ENCODE measurements around the gene NRG3.
"Not testable (repeated sequence)": the region's sequence is repeated elsewhere in the genome, so short reads cannot be mapped to it uniquely, and the experiment has no call there.

NRG3 gene

DNA sequence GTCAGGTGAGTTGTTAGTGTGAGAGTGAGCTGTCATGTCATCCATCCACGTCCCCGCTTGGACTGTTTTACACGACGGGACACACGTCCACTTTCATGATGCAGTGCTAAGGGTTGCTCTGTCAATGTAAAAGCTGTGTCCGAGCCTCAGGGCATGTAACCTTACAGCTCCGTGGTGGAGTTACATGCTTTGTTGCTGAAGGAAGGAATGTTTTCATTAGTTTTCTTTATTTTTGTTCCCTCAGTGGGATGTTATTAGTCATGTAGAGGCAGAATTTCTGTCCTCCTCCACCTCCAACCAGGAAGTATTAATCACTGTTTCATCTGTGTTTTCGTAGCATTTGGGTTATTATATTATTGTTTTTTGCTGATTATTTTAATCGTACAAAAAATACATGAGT is 88.6 kb downstream of the NRG3 start:
- no peak for DNase-seq

DNA sequence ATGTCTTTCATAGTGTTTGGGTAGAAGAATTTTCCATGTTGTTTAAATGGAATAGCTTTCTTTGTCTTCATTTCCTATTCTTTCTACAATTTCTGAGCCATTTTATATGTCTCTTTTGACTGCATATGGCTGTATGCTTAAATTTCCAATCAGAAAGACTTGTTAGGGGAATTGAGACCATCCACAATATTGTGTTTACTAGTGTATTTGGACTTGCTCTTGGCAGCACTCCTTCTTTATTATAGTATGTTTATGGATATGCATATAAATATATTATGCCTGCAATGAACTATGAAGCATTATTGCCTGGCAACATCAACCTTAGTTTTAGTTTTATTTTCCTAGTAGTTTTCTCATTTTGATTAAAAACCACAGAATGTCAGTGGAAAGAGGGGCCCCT is 92.7 kb downstream of the NRG3 start:
- DNase-seq: no peak

DNA sequence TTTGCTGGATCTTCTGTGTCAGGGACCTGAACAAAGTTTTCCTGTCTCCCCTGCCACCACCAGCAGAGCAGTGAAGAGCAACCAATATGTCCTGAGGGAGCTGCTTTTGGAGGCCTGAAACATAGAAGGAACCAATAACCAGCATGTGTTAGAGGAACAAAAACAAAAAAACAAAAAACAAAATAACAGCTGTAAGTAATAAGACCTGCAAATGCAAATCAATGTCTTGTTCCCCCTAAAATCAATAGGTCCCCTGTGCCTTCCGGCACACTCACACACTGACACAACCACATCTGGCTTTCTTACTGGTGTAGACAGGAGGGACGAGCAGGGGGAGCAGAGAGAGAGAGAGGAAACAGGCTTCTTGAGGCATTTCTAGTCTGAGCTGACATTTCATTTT is 94.1 kb downstream of the NRG3 start:
- no peak for DNase-seq

DNA sequence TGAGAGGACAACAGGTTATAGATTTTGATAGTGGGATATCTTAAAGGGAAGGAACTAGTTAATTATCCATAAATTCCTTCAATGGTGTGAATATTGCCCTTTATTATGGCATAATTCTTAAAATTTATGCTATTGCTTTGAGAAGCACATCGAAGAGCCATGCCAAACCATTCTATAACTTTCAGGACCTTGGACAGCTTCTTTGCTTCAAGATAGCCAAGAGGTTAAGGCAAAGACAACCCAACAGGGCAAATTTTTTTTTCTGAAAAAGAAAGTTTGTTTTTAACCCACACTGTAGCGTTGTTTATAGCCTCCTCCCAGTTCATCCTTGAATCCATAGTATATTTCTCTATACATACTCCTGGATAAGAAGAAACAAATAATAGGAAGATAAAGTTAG is 103.2 kb downstream of the NRG3 start:
- no peak for DNase-seq

DNA sequence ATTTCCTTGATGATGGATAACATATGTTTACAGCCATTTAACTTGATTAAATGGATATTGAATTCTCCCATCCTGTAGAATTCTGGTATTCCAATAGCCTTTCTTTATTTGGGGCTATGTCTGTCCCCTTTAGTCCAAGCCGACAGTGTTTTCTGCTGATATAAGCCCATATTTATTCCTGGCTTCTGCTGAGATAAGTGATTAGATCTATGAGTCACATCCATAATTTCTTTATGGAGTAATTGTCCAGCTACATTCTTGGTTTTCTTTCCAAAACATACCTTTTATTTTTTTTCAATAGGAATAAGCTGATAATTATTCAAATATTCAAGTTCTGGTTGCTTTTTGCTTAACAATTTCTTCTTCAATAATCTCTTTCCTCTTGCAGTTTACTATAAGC is 106.7 kb downstream of the NRG3 start:
- no peak for DNase-seq

DNA sequence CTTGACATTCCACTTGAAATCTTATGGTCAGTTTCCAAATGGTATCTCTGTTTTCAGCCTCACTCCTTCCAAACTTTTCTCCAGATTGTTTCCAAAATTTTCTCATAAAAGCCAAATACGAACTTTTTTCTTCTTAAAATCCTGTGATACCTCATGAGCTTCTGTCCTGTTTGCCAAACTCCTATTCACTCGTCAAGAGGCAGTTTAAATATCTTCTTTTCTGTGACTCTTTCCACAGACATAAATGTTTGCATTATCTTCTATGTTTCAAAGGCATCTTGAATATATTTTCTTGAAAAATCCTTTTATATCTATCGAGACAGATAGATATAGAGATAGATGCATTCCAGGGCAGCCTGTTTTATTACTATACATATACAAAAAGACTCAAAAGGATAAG is 109.4 kb downstream of the NRG3 start:
- no peak for DNase-seq

DNA sequence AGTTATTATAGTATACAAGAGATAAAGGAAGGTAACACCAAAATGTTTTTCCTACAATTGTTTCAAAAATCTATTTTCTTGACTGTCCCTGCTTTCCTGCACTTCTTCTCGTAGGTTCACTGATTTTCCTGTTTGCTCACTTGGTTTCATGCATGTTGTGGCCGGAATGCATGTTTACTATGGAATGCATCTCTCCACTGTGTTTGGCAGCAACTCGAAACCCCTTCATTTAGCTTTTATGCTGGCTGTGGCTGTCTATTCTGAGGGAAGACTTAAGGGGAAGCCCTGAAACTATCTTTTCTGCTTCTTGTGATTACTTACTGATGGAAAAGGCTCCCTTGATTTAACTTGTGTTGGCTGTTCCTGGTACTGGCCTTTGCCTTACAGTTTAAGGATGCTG is 120.3 kb downstream of the NRG3 start:
- no peak for DNase-seq

DNA sequence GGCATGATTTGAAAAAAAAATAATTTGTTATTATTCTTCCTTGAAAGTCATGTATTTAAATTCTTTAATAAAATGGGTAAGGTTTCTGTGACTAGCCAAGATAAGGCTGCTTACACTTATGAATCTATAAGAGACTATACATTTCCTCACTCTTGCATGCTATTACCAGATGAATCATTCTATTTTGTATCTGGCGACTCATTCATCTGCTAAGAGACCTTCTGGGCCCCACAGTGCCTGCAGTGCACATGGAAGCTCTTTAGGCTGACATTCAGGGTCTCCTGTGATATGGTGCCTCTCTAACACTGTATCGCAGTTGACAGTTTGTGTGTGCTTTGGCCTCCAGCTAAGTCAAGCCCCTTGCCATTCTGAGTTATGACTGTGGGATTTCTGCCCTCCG is 121.9 kb downstream of the NRG3 start:
- DNase-seq: no peak

DNA sequence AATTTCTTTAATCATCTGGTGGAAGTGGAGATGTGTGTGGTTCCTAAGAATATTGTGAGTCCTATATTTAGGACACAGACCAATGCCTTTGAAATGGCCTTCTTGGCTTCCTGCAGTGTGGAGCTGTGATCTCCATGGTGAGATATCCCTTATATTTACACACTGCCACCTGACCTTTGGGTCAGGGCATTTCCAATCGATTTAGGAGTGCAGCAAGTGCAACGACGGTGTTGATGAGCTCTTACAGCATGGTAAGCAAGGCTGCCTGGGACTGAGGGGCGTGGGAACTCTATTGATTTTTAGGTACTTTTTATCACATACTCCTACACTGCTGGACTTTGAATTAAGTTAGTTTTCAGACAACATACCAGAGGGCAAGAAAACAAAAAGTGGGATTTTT is 146.0 kb downstream of the NRG3 start:
- no peak for DNase-seq

DNA sequence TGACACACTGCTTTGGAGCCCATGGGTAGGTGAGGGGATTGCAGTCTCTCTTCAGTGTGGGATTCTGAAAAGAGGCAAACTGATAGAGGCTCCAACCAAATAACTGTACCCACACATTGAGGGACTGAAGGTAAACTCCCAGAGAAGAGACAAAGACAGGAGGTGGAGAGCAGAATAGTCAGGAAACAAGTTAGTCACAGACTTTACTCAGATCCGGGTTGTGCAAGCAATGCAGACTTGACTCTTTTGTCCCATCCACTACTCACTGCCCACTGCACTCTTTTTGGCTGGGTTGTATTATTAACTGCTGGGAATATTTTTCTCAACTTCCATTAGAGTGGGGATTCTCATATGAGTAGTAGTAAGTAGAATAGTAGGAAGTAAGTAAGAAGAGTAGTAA is 152.7 kb downstream of the NRG3 start:
- no peak for DNase-seq

DNA sequence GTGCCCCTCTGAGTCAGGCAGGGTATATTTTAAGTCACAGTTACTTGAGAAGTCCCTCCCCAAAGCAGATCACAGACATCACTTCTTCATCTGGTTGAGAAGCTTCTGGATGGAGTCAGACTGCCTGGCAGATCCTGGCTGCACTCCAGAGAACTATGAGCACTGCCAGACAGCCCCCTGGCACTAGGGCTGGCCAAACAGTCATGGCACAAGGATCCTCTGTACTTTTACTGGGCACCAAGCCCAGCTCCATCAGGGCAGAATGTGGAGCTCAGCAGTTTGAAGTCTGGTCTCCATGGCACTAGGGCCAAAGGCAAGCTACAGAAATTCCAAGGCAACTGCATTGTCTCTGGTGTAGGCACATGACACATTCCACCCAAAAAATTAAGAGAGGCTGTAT is 162.1 kb downstream of the NRG3 start:
- DNase-seq: no peak

DNA sequence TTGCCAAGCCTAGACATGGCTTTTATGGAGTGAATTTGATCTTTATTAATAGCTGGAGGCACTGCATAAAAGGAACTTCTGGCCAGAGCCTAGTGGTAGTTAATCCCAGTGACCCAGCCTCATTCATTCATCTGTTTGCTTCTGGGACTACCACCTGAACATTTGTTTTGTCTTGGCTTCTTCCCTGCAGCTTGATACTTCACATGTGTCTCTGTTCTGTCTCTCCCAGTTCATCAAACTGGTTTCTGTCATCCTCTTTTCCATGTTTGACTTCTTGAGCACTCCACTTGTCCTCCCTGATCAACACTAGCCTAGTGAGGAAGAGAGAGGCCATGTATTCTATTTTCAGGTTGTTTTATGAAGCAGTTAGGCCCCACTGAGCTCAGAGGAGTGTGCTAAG is 163.6 kb downstream of the NRG3 start:
- DNase-seq: no peak

DNA sequence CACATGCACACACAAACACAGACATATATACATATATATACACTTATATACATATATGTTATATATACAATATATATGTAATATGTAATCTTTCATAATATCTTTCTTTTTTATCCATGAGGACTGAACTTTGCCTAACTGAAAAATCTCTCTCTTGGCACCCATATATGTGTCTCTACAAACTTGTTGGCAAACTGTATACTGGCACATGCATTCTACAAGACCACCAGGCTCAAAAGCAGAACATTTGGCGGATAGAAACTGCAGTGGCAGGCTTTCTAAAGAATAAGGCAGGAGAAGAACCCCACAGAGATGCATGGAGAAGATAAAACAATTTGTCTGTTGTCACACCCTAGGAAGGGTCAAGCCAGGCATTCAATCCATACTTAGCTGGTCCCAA is 165.3 kb downstream of the NRG3 start:
- DNase-seq: no peak

DNA sequence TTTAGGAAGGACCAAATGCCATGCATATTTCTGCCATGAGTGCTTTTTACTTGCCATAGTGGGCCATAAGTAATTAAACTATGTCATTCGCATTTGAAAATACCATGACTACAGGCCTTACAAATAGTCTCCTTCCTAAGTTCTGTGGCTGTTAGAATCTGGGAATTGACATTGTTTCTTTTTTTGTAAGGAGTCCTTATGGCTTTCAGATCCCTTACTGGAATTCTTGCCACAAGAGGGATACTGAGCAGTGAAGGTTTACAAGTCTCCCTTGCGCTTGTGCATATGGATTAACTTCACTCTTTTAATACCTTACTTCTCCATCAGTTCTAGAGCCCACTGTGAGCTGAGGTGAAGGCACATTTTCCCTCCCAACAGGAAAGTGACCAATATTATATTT is 166.0 kb downstream of the NRG3 start:
- no peak for DNase-seq

DNA sequence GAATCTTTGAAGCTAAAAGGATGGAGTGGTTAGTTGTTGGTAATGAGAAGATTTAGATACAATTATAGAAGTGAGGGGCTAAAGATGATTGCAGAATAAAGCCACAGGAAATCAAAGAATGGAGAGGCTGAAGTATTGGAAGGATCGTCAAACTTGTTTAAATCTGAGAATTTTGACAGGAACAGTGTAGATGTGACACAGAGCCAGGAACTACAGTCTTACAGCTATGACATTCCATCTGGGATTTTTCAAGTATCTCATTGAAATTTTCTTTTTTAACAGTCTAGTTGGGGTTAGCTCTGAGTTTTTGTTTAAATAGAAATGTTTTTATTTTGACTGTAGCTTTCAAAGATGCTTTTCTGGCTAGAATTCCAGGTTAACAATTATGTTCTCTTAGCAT is 181.4 kb downstream of the NRG3 start:
- DNase-seq: no peak

DNA sequence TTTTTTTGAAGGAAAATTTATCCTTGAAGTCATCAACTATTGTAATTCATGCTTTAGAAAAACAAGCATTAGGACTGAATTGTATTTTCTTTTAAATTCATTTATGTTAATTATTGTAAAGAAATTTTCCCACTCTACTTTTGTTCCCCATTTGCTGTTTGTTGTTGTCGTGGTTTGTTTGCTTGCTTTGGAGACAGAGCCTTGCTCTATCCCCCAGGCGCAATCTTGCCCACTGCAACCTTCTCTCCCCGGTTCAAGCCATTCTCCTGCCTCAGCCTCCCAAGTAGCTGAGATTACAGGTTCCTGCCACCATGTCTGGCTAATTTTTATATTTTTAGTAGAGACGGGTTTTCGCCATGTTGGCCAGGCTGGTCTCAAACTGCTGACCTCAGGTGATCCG is 192.2 kb downstream of the NRG3 start:
- DNase-seq: not testable (repeated sequence)

DNA sequence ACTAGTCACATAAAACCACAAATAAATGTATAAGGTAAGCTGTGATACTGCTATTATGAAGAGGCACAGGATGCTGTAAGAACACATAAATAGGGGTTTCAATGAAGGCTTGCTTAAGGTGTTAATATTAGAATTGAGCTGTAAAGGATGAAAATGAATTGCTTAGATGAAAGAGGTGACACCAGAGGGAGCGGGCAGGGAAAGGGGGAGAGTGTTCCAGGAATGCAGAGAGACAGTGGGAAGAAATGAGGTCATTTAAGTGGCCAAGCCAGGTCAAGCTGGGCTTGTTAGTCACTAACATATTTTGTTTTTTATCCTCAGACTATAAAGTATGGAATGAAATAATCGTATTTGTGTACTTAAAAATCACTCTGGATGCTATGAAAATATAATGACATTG is 193.5 kb downstream of the NRG3 start:
- no peak for DNase-seq

DNA sequence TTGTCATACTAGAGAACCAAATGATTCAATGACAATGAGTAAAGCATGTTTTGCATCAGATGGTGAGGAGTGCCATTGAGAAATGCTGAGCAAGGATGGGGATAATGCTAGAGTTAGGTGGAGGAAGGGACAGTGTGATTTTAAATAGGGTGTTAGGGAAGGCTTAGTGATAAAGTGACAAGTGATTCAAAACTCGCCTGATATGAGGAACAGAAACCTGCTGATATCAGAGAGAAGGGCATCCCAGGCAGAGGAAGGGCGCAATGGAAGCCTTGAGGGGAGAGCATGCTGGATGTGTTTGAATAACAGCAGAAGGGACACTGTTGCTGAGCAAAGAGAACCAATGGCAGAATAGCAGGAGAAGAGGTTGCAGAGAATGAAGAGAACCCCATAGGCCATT is 196.2 kb downstream of the NRG3 start:
- no peak for DNase-seq

DNA sequence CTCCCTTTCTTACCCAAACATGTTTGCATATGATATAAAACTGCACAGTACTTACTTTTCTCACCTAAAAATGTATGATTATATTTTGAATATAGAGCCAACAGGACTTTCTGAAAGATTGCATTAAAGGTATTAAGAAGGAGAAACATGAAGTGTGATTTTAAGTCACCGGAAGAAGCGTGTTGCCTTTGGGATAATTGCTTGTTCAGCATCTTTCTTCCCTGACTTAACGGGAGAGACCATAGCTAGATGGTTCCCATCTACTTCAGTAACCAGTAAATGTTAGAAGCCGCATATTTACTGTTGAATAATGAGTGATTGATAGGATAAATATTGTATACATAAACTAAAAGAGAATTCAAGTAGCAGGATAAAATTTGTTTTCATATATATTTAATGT is 197.1 kb downstream of the NRG3 start:
- DNase-seq: no peak

DNA sequence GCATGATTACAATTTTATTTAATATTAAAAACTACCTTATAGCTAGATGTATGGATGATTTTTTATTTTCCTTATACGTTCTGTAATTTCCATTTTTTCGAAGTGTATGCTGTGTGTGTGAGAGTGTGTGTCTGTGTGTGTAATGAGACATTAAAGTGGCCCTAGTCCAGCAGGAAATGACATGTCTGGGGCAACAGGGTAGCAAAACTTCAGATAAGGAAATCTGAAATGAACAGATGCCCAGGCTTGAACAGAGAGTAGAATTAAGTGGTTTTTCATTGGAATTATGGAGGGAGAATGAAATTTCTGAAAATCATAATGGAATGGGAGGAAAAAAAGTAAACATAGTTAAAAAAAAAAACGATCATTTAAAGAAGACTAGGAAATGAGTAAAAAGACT is 200.6 kb downstream of the NRG3 start:
- DNase-seq: no peak

DNA sequence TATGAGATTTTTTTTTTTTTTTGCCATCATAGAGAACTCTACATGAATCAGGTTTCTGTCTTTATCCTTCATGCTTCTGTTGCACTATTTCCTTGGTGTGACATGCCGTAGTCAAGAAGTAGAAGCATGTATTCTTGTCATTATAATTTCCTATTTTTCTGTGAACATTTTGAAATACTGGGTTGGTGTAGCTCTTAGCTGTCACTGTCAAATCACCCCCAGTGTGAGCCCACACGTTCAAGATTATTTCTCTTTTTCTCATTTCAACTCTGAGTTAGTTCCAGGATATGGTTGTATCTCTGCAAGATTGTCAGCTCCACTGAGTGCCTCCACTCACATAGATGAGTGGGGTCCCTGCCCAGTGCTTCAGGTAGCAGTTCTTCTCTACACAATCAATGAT is 209.5 kb downstream of the NRG3 start:
- no peak for DNase-seq

DNA sequence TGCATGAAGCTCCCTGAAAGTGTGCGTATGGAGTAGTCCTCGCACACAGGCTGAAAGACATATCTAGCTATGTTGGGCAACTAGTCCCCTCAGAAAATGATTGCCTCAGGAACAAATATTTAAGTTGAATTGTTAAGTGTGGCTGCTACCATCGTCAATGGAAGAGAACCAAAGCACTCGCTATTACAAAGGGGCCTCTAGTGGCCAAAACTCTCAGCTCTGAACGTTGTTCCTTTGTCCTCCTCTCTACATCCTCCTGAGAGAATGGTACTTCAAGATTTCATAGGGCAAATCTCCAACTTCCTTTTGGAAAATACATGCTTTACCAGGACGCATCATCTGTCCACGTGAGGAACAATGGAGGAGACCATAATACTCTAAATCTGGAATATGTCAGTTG is 209.9 kb downstream of the NRG3 start:
- DNase-seq: no peak

DNA sequence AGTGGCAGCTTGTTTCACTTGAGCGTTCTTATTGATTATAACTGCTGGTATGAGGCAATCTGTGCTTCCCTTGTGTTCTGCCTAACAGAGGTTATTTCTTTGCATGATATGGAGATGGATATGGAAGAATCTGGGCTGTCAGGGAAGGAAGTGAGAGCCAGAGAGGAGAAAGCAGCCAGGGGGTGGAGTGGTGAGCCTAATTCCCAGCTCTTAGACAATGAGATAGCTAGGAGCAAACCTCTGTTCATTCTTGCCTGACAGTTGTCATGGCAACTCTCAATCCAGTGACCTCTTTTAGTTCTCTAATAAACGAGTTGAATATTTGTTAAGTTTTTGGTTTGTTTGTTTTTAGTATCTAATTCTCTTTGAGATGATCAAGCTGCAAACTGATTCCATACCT is 214.3 kb downstream of the NRG3 start:
- DNase-seq: no peak

DNA sequence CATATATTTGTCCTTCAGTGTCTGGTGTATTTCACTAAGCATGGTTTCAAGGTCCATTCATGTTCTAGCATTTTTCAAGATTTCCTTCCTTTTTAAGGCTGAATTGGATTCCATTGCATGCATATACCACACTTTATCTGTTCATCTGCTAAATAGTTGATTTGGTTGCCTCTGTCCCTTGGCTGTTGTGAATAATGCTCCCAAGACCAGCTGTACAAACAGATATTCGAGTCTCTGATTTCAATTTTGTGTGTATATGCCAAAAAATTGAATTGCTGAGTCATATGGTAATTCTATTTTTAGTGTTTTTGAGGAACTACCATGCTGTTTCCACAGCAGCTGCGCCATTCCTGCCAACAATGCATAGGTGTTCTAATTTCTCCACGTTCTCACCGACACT is 216.4 kb downstream of the NRG3 start:
- DNase-seq: no peak

DNA sequence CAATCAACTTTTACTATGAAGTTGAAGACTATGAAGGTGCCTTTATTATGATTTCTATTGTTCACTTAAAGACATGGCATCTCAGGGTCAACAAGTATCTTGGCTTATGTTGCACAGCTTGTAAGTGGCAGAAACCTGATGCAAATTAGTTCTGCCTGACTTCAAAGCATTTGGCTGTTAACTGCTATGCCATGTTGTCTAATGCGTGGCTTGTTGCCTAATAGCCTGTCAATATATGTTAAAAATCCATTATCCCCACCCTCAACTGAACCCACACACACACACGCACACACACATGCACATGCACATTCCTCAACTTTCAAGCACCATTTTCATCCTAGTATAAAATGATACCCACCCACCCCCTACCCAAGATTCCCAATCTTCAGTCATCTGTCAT is 217.1 kb downstream of the NRG3 start:
- no peak for DNase-seq

DNA sequence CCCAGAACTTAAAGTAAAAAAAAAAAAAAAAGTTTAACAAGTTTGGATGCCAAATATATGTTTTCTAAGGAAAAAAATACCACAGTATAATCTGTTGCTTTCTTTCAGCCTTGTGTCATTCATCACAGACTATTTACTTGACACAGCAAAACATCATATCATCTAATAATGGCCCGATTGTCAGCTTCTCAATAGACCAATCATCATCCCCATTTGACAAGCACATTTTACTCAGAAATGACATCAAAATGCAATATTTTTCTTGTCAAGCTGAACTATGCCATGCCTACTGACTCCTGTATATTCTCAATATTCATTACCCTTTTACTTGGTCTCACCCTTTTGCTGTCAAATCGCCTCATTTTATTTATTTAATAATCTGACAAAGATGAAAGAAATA is 249.7 kb downstream of the NRG3 start:
- DNase-seq: no peak

DNA sequence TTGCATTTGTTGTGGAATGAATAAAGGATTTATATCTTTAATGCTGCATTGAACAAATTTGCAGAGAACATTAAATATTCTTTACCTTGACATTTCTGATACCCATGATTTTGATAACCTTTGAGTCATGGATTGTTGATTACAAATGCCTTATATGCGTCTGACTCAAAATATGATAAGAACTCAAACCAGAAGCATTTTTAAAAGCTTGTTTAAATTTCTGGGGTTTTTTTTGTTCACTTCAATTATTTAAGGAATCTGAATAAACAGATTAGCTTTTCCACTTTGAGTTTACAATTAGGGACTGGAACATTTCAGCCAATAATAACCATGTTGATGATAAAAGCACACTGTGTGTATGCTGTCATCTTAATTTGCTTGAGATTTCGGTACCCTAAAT is 253.5 kb downstream of the NRG3 start:
- DNase-seq: no peak
